GM12892 (cell line): ENCODE results near the gene CEP112.
"Not testable (repeated sequence)": the region's sequence is repeated elsewhere in the genome, so short reads cannot be mapped to it uniquely, and the experiment has no call there.

Source experiments
- DNase-seq: peaks from one replicate; pipeline ENCODE4 v3.0.0; 2011; ENCODE audit not compliant: insufficient read length
- FAIRE-seq: peaks from 2 replicates; lab custom pipeline; 2011; peaks lifted over from hg19 to GRCh38; lab: Jason Lieb, UNC
- POLR2A ChIP-seq: IDR thresholded peaks from 2 replicates; pipeline ENCODE4 v1.6.1; 2011; ENCODE audit warnings: low read depth, low read length, control low read depth
- POLR2AphosphoS5 ChIP-seq: IDR thresholded peaks from 2 replicates; pipeline ENCODE4 v1.6.1; 2011; ENCODE audit warnings: low read depth, low read length, control low read depth
- TAF1 ChIP-seq: IDR thresholded peaks from 2 replicates; pipeline ENCODE4 v1.6.1; 2011; ENCODE audit warnings: low read depth, mild to moderate bottlenecking, control low read depth, low read length, borderline replicate concordance

CEP112 gene

GRCh38 chr17:65690626-65691310 lies 501.2 kb downstream of the CEP112 start:
- DNase-seq (no peak), FAIRE-seq (no peak)
- TF ChIP-seq POLR2AphosphoS5 (no peak), POLR2A (no peak), TAF1 (no peak)

- FAIRE-seq, result no peak
- TF ChIP-seq POLR2A, result no peak
- no peak for TF ChIP-seq POLR2AphosphoS5
- no peak for TF ChIP-seq TAF1
These were observed 503.6 kb downstream of the CEP112 start for GRCh38 chr17:65688307-65688706.

DNA sequence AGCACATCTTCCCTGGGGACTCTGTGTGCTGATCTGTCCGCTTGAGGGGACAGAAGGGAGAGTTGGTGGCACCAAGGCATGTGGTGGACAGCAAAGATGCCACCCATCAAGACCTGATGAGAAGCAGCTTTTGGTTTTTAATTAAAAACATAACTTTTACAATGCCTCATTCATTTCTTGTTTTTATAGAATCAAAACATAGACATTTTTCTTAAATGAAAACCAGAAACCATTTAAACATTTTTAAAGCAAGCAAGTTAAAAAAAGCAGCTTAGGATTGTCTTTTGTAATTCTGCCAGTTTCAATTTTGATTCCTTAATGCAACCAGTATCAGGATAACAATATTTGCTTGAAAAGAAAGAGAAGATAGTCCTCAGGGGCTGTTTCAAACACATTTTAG lies 506.8 kb downstream of the CEP112 start:
- FAIRE-seq, result no peak
- TF ChIP-seq POLR2AphosphoS5 (no peak), TAF1 (no peak)
- DNase-seq, result no peak

More at GRCh38 chr17:65688307-65688706, 503.6 kb downstream of the CEP112 start:
- DNase-seq, result no peak

DNA sequence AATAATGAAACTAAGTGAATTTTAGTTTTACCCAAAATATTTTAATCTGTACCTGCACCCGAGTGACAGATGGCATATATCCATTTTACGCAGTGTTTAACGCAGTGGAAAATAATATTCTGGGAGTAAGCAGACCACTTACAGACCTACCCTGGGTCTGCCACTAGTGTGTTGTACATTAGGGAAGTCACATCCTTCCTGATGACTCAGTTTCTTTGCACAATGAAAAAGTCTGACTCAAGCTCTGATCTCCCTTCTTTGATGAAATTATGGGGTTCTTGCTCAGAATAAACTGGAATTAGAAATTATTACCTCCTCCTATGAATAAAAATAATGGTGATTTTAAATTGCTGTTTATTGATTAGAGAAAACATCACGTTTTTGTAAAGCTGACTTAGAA lies 507.3 kb downstream of the CEP112 start:
- no peak for TF ChIP-seq POLR2AphosphoS5
- TF ChIP-seq TAF1, result no peak
- TF ChIP-seq POLR2A, result no peak
- DNase-seq (no peak), FAIRE-seq (no peak)

DNA sequence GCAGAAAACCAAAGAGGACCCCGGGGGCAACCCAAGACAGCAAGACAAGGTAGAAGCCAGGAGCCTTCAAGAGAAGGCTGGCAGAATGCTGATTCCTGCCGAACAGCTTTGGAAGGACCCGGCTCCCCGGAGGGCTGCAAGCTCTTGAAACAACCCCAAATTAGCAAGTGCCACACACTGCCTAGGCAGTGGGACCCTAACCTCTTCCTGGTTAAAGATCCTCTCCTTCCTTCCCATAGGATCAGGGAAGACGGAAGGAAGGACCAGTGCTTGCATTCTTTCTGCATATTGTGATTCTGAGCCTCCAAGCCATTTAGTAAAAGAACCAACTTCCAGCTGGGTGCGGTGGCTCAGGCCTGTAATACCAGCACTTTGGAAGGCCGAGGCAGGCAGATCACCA lies 508.5 kb downstream of the CEP112 start:
- DNase-seq (no peak), FAIRE-seq (no peak)
- no peak for TF ChIP-seq POLR2A
- TF ChIP-seq POLR2AphosphoS5, result no peak
- TF ChIP-seq TAF1, result no peak

- DNase-seq, FAIRE-seq: not testable (repeated sequence)
These were observed 510.2 kb downstream of the CEP112 start for GRCh38 chr17:65681763-65682162.

DNA sequence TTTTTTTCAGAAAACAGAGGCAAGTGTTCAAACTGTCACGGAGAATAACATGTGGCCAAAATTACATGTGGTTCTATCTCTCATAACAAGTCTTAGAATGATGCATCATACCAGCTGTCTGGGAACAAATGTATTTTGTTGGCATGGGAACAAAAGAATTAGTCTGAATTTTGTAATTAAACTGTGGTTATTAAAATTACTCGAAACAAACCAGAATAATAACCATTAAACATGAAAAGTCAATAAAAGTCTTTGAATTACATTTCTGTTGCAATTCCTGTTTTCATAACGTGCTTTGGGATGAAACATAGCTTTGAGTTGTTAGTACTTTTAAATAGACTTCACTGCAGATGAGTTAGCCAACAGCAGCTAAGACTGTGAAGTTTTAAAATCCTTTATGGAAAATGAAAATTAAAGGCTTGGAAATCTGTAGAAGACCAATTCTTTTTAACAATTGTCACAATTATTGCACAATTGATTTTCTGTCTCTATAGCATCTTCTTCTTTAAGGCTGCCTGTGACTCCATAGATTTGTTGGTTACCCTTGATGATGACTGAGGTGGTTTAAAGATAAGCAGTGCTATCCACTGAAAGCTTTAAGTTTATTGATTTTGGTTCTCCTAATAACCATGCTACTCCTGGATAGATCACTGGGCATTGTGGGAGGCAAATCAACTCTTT lies 512.6 kb downstream of the CEP112 start:
- TF ChIP-seq TAF1 (no peak), POLR2AphosphoS5 (no peak), POLR2A (no peak)
- FAIRE-seq, result no peak
- DNase-seq, result no peak

- no peak for FAIRE-seq
- DNase-seq, result no peak
- TF ChIP-seq TAF1 (no peak), POLR2AphosphoS5 (no peak), POLR2A (no peak)
These were observed 513.4 kb downstream of the CEP112 start for GRCh38 chr17:65678546-65678945.

DNA sequence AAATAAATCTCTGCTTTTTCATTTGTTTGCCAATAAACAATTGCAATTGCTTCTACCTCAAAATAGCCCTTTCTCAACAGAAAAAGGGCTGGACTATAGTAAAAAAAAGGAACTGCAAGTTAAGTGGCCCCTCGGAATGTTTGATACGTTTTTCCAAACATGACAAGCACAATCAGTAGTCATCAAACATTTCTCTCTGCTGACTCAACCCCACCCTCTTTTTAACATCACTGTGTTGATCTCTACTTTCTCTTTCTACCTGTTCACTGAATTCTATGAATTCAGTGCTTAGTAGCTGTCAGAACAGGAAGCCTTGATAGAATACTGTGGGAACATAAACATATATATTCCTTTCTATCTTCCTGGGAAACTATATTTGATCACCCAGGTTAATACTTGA lies 514.0 kb downstream of the CEP112 start:
- FAIRE-seq (no peak), DNase-seq (no peak)
- TF ChIP-seq POLR2A (no peak), POLR2AphosphoS5 (no peak), TAF1 (no peak)

DNA sequence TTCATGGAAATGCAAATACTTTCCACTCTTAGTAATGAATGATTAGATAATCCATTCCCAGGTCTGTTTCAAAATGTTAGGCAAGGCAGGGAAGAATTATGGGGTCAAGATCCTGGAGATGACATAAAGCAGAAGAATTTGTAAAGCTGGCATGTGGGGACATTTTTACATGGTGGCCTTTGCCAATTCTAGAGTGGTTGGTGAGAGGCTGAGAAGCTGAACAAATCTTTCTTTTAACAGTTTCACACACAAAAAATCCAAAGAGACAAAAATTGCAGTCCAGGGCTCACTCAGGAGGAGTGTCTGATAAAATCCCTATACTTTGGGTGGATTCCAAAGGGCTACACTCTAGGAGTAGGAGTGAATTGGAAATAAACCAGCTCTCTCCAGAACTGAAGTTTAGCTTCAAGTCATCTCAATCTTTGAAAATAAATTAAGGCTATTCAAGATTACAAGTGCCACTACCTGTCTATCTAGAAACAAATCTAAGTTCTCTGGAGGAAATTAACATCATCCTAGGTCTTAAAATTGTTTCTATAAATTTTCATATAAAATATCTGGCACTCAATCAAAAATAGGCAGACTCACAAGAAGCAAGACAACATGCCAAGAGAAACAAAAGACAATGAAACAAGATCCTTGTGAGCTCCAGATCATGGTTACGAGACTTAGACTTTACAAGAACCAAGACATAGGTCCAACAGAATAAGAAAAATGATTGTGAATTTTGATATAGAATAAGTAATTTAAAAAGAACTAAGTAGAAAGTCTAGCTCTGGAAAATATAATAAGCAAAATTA lies 517.5 kb downstream of the CEP112 start:
- no peak for TF ChIP-seq POLR2A
- no peak for TF ChIP-seq POLR2AphosphoS5
- no peak for TF ChIP-seq TAF1
- FAIRE-seq, result no peak
- no peak for DNase-seq

DNA sequence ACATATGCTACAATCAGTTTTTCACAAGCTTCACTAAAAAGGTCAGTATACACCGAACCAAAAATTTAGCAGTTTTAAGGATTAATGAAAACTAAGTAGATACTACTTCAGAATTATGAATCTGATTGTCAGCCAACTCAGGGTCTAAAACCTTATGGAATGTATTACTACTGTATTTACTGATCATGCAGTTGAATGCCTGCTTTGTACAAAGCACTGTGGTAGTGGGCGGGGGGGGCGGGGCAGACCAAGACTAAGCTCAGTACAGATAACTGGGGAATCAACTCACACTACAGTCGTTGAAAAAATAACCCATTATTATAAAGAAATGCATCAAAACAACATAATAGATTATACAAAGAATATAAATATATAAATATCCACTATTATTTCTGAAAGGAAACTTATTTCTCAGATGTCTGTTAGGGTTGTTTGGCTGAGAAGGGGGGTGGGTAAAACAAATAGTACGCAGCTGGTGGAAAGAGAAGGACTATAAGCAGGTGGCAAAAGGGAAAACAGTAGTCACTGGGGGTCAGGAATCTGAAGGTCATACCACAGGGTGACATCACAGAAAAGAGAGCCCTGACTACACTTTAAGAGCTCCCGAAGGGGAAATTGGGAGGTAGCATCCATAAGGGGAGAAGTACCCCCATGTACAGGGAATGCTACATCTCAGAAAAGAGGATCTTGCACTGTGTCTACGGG lies 521.1 kb downstream of the CEP112 start:
- DNase-seq, result no peak
- TF ChIP-seq POLR2AphosphoS5, result no peak
- no peak for TF ChIP-seq POLR2A
- no peak for TF ChIP-seq TAF1
- no peak for FAIRE-seq

- TF ChIP-seq POLR2AphosphoS5, result no peak
- TF ChIP-seq TAF1, result no peak
- no peak for TF ChIP-seq POLR2A
- DNase-seq (no peak), FAIRE-seq (no peak)
These were observed 523.7 kb downstream of the CEP112 start for GRCh38 chr17:65668211-65668610.
